ENCODE measurements around the gene KLHL25.

DNA sequence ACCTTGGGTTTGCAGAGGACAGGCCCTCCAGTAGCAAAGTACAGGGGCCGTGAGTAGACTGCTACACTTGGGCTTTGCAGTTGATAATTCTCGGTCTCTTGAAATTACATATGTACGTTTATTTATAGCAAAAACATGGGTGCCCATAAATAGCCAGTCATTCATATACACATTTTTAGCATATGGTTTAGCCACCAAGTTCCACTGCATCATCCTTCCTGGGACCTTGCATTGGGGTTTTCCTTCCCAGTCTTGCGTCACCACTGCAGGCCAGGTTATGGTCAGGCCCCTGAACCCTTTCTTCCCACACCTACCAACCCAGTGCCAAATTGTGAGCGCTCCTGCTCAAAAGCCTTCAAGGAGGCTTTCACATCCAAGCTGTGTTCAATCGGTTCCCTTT is 12.7 kb downstream of the KLHL25 start:
- TF ChIP-seq POLR2AphosphoS5 (IDR thresholded peaks at IDR 0.05; ENCODE audit: borderline replicate concordance, low read depth, low read length) (no peak), EZH2 (IDR thresholded peaks at IDR 0.05) (no peak), FOXP2 (optimal IDR thresholded peaks at IDR 0.05; ENCODE audit: control extremely low read depth, extremely low read length, insufficient read depth) (no peak)
